OCI-LY1 (cell line): ENCODE data around the gene MYO18B.

Source experiments
- EZH2 ChIP-seq: fragments of 200-600 bp; sonication (generic), shearing (Covaris generic); IDR thresholded peaks from 2 replicates; pipeline ENCODE4 v1.8.0; 2017; ENCODE audit warnings: borderline replicate concordance, mixed run types, mild to moderate bottlenecking, antibody characterized with exemption, low read length, moderate library complexity, mixed read lengths
- TF ChIP-seq, protein P1 (sequence below): fragments of 200-600 bp; sonication (generic), shearing (Covaris generic); IDR thresholded peaks from 2 replicates; pipeline ENCODE4 v1.5.1; 2017; ENCODE audit warnings: mild to moderate bottlenecking, antibody characterized with exemption, low read length, moderate library complexity, mixed read lengths

DNA sequence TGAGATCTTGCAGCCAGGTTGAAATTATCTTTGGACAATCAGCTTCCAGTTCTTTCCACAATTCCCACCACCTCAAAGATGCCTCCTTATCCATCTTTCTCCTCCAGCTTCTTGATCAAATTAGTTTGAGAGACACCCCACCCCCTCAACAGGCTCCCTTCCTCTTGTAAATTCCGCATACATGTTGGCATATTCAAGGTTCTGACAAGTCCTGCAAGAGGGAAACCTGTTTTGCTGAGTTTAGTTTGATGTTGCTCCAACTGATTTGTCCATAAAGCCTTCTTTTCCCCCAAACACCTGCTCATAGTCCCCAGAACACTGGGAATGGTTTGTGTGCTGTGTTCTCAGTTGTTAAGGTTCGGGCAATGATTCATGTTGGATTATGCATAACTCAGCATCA lies 73.6 kb downstream of the MYO18B start:
- TF ChIP-seq EZH2: no peak
- TF ChIP-seq, protein P1, sequence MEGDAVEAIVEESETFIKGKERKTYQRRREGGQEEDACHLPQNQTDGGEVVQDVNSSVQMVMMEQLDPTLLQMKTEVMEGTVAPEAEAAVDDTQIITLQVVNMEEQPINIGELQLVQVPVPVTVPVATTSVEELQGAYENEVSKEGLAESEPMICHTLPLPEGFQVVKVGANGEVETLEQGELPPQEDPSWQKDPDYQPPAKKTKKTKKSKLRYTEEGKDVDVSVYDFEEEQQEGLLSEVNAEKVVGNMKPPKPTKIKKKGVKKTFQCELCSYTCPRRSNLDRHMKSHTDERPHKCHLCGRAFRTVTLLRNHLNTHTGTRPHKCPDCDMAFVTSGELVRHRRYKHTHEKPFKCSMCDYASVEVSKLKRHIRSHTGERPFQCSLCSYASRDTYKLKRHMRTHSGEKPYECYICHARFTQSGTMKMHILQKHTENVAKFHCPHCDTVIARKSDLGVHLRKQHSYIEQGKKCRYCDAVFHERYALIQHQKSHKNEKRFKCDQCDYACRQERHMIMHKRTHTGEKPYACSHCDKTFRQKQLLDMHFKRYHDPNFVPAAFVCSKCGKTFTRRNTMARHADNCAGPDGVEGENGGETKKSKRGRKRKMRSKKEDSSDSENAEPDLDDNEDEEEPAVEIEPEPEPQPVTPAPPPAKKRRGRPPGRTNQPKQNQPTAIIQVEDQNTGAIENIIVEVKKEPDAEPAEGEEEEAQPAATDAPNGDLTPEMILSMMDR: no peak
